HepG2 (cell line): ENCODE results near the gene KLHDC1. TPM values are rescaled to one million over a fixed set of nuclear protein-coding genes. Genes with fewer than 3 reads are reported as not detected.
A peak's percentile ranks its signal among the peaks of the same experiment; 100 is the strongest.

ENCODE experiments used
- AGO2 ChIP-seq: fragments of 200-400 bp; formaldehyde crosslinking; optimal IDR thresholded peaks from 2 replicates; pipeline ENCODE3; 2017; ENCODE audit warnings: mild to moderate bottlenecking, low read depth, low read length, moderate library complexity
- ARHGAP35 ChIP-seq: sonication (generic); formaldehyde crosslinking; IDR thresholded peaks from 2 replicates; pipeline ENCODE4 v1.9.0; 2022; ENCODE audit warnings: mild to moderate bottlenecking, inconsistent platforms, moderate library complexity, missing genetic modification reagents, borderline replicate concordance
- ATF7 ChIP-seq, 2 experiments: fragments of 450-650 bp in 1 of 2; sonication (generic) in 1 of 2; formaldehyde crosslinking in 1 of 2; IDR thresholded peaks; 2 replicates each; pipeline versions ENCODE4 v1.4.0 to v1.6.1; 2016 to 2020; ENCODE audit warnings: antibody characterized with exemption in 1 of 2, mild to moderate bottlenecking in 1 of 2, missing genetic modification reagents in 1 of 2
- BCLAF1 ChIP-seq: fragments of 450-650 bp; IDR thresholded peaks from 2 replicates; pipeline ENCODE4 v1.6.1; 2017; ENCODE audit warnings: mild to moderate bottlenecking
- MXD4 ChIP-seq: IDR thresholded peaks from 2 replicates; pipeline ENCODE4 v1.6.1; 2016; ENCODE audit warnings: mild to moderate bottlenecking, missing biosample characterization, missing genetic modification reagents
- NFE2 ChIP-seq: sonication (generic); formaldehyde crosslinking; IDR thresholded peaks from 2 replicates; pipeline ENCODE4 v1.4.0; 2020; ENCODE audit warnings: missing genetic modification reagents
- NFE2L1 ChIP-seq: sonication (generic); formaldehyde crosslinking; IDR thresholded peaks from 2 replicates; pipeline ENCODE4 v1.4.0; 2020; ENCODE audit warnings: missing genetic modification reagents, mild to moderate bottlenecking, borderline replicate concordance
- NR2C2 ChIP-seq: sonication (generic); formaldehyde crosslinking; IDR thresholded peaks from 2 replicates; pipeline ENCODE4 v1.4.0; 2020; ENCODE audit warnings: missing genetic modification reagents, mild to moderate bottlenecking, moderate library complexity, borderline replicate concordance
- RARG ChIP-seq: sonication (generic); formaldehyde crosslinking; IDR thresholded peaks from 2 replicates; pipeline ENCODE4 v1.4.0; 2020; ENCODE audit warnings: low read depth, mild to moderate bottlenecking, missing genetic modification reagents
- REXO4 ChIP-seq: sonication (generic); formaldehyde crosslinking; IDR thresholded peaks from 2 replicates; pipeline ENCODE4 v1.8.0; 2022; ENCODE audit warnings: missing genetic modification reagents, mild to moderate bottlenecking, borderline replicate concordance
- SIX4 ChIP-seq: sonication (generic); formaldehyde crosslinking; IDR thresholded peaks from 2 replicates; pipeline ENCODE4 v1.4.0; 2020; ENCODE audit warnings: missing genetic modification reagents
- ZFAT ChIP-seq: sonication (generic); formaldehyde crosslinking; conservative IDR thresholded peaks from 2 replicates; pipeline ENCODE4 v1.8.1; 2023; ENCODE audit warnings: missing genetic modification reagents, inconsistent platforms
- ZNF333 ChIP-seq: sonication (generic); formaldehyde crosslinking; IDR thresholded peaks from 2 replicates; pipeline ENCODE4 v1.4.0; 2020; ENCODE audit warnings: mild to moderate bottlenecking, missing genetic modification reagents, borderline replicate concordance
- ZNF446 ChIP-seq: sonication (generic); formaldehyde crosslinking; IDR thresholded peaks from 2 replicates; pipeline ENCODE4 v1.5.0; 2020; ENCODE audit warnings: mild to moderate bottlenecking, missing genetic modification reagents
- ZNF468 ChIP-seq: sonication (generic); formaldehyde crosslinking; IDR thresholded peaks from 2 replicates; pipeline ENCODE4 v1.8.0; 2022; ENCODE audit warnings: mild to moderate bottlenecking, moderate library complexity, missing genetic modification reagents
- ZNF580 ChIP-seq: IDR thresholded peaks from 2 replicates; pipeline ENCODE4 v1.6.1; 2016; ENCODE audit warnings: low read depth, borderline replicate concordance
- ZNF674 ChIP-seq: sonication (generic); formaldehyde crosslinking; IDR thresholded peaks from 2 replicates; pipeline ENCODE4 v1.5.0; 2020; ENCODE audit warnings: low read depth, mild to moderate bottlenecking, missing genetic modification reagents
- ZNF746 ChIP-seq: sonication (generic); formaldehyde crosslinking; IDR thresholded peaks from 2 replicates; pipeline ENCODE4 v1.8.0; 2022; ENCODE audit warnings: mild to moderate bottlenecking, missing genetic modification reagents
- polyA plus RNA-seq, 8 experiments: library from polyadenylated mRNA; depleted of rRNA in 3 of 8; stranded (reverse) in 7 of 8; unstranded in 1 of 8; fragments of >200 nt; fragmentation: Illumina TruSeq in 4 of 8; extraction: Trizol in 4 of 8; gene quantifications; 2 replicates each; pipeline versions ENCODE4 v1.2.1 to v1.2.3, GENCODE V29; 2011 to 2016; ENCODE audit warnings: low read depth in 4 of 8, missing spikeins in 1 of 8, mixed read lengths in 1 of 8; ENCODE audit not compliant: insufficient read depth in 1 of 8
- total RNA-seq, 5 experiments: library from RNA; depleted of rRNA; stranded (reverse); fragments of >200 nt; fragmentation: Illumina TruSeq; extraction: Trizol; gene quantifications; 2 replicates each; pipeline ENCODE4 v1.2.3, GENCODE V29; 2016; ENCODE audit warnings: low read depth in 1 of 5
- TF ChIP-seq, protein P1 (sequence below): sonication (generic); formaldehyde crosslinking; IDR thresholded peaks from 2 replicates; pipeline ENCODE4 v1.4.0; 2020; ENCODE audit warnings: low read depth, mild to moderate bottlenecking, missing genetic modification reagents
- TF ChIP-seq, protein P2 (sequence below): sonication (generic); formaldehyde crosslinking; IDR thresholded peaks from 2 replicates; pipeline ENCODE4 v1.9.0; 2022; ENCODE audit warnings: missing genetic modification reagents, mild to moderate bottlenecking, borderline replicate concordance
- TF ChIP-seq, protein P3 (sequence below): sonication (generic); formaldehyde crosslinking; IDR thresholded peaks from 2 replicates; pipeline ENCODE4 v1.8.1; 2023; ENCODE audit warnings: mild to moderate bottlenecking, missing genetic modification reagents

Gene KLHDC1
- total and polyA plus RNA-seq, 2 of the 13 experiments (the other 11 are each of a cell fraction or from before 2014, with no cell fraction given): 0.11 TPM; not detected in 1

DNA sequence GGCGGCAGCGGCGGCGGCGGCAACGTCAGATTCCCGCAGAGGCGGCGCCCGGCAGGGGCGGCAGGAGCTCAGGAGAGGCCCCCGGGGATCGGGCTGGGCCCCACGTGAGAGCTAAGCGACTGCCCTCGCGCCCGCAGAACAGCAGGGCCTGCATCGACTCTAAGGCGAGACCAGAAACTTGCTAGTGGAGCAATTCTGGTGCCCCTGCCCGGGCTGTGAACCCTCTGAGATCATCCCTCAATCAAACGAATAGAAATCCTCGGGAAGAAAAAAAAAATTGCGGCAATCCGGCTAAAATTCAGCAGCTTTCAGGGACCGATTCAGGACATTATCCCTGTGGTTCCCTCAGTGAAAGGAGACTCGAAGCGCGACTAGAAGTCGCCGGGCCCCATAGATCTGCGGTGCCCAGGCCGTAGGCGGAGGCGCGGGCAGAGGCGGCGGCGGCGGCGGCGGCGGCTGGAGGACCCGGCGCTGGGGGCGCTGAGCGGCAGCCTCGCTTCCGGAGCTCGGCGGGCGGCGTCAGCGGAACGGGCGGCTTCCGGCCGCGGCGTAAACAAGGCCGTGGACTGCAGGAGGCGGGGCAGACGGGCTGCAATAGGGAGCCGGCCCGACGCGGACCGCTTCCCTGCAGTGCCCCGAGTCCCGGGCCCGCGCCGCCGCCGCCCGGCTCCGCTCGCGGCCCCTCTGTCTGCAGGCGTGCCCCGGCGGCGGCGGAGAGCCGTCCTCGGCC is 74.8 kb downstream of the KLHDC1 start, which contains the start of gene KLHDC2 (continued):
- TF ChIP-seq NFE2L1 (CRISPR knock-in tag): no peak
- TF ChIP-seq ATF7 (IDR thresholded peaks at IDR 0.05): no peak
- no peak for TF ChIP-seq ATF7 (CRISPR knock-in tag; IDR thresholded peaks at IDR 0.05)
- TF ChIP-seq ZNF580 (CRISPR knock-in tag): no peak
- TF ChIP-seq REXO4: no peak
- TF ChIP-seq AGO2: no peak
- peak; percentile 60; the same call in 1 of the 2 replicates for TF ChIP-seq ZNF746 (CRISPR knock-in tag)
- TF ChIP-seq, protein P1, sequence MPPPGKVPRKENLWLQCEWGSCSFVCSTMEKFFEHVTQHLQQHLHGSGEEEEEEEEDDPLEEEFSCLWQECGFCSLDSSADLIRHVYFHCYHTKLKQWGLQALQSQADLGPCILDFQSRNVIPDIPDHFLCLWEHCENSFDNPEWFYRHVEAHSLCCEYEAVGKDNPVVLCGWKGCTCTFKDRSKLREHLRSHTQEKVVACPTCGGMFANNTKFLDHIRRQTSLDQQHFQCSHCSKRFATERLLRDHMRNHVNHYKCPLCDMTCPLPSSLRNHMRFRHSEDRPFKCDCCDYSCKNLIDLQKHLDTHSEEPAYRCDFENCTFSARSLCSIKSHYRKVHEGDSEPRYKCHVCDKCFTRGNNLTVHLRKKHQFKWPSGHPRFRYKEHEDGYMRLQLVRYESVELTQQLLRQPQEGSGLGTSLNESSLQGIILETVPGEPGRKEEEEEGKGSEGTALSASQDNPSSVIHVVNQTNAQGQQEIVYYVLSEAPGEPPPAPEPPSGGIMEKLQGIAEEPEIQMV (CRISPR knock-in tag): no peak
- TF ChIP-seq, protein P2, sequence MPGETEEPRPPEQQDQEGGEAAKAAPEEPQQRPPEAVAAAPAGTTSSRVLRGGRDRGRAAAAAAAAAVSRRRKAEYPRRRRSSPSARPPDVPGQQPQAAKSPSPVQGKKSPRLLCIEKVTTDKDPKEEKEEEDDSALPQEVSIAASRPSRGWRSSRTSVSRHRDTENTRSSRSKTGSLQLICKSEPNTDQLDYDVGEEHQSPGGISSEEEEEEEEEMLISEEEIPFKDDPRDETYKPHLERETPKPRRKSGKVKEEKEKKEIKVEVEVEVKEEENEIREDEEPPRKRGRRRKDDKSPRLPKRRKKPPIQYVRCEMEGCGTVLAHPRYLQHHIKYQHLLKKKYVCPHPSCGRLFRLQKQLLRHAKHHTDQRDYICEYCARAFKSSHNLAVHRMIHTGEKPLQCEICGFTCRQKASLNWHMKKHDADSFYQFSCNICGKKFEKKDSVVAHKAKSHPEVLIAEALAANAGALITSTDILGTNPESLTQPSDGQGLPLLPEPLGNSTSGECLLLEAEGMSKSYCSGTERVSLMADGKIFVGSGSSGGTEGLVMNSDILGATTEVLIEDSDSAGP (CRISPR knock-in tag): no peak
- TF ChIP-seq BCLAF1: no peak
- TF ChIP-seq NFE2 (CRISPR knock-in tag): no peak
- no peak for TF ChIP-seq RARG (CRISPR knock-in tag)
- no peak; the same call in 1 of the 2 replicates for TF ChIP-seq ZNF674 (CRISPR knock-in tag)
- TF ChIP-seq MXD4 (CRISPR knock-in tag): peak; percentile 32; the same call in 1 of the 2 replicates
- peak; percentile 64 for TF ChIP-seq ZNF446 (CRISPR knock-in tag)
- TF ChIP-seq ZNF468: no peak; the same call in 1 of the 2 replicates
- TF ChIP-seq, protein P3, sequence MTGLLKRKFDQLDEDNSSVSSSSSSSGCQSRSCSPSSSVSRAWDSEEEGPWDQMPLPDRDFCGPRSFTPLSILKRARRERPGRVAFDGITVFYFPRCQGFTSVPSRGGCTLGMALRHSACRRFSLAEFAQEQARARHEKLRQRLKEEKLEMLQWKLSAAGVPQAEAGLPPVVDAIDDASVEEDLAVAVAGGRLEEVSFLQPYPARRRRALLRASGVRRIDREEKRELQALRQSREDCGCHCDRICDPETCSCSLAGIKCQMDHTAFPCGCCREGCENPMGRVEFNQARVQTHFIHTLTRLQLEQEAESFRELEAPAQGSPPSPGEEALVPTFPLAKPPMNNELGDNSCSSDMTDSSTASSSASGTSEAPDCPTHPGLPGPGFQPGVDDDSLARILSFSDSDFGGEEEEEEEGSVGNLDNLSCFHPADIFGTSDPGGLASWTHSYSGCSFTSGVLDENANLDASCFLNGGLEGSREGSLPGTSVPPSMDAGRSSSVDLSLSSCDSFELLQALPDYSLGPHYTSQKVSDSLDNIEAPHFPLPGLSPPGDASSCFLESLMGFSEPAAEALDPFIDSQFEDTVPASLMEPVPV (CRISPR knock-in tag): peak; percentile 65; the same call in 1 of the 2 replicates
- peak; percentile 48; the same call in 1 of the 2 replicates for TF ChIP-seq SIX4 (CRISPR knock-in tag)
- no peak for TF ChIP-seq ARHGAP35
- no peak for TF ChIP-seq ZFAT (CRISPR knock-in tag)
- TF ChIP-seq NR2C2 (CRISPR knock-in tag): no peak; the same call in none of the 2 replicates
- no peak for TF ChIP-seq ZNF333 (CRISPR knock-in tag)
